Activated CD4-positive, alpha-beta T cell treated with anti-CD3 and anti-CD28 coated beads, Interleukin-10, Interleukin-2, amounts not matched to agents 100 ng/mL and 50 ng/mL, durations not matched to agents 16 hours and 8 hours (primary cell): Measurements from ENCODE around the gene SRGAP3.

ENCODE experiments used
- DNase-seq: peaks from one replicate; pipeline ENCODE4 v3.0.0-alpha.2; 2020

Gene SRGAP3

GRCh38 chr3:9007213-9007612 lies 242.2 kb downstream of the SRGAP3 start:
- DNase-seq: no peak

- DNase-seq: no peak
These were observed 249.4 kb downstream of the SRGAP3 start for GRCh38 chr3:9000041-9000440.

- no peak for DNase-seq
These were observed 252.3 kb downstream of the SRGAP3 start for GRCh38 chr3:8997151-8997550.

- no peak for DNase-seq
These were observed 252.7 kb downstream of the SRGAP3 start for GRCh38 chr3:8996681-8997121.

- DNase-seq: no peak
These were observed 253.2 kb downstream of the SRGAP3 start for GRCh38 chr3:8996216-8996615.

GRCh38 chr3:8994226-8994625 lies 255.2 kb downstream of the SRGAP3 start:
- no peak for DNase-seq

GRCh38 chr3:8993331-8993730 lies 256.1 kb downstream of the SRGAP3 start:
- DNase-seq: no peak

GRCh38 chr3:8992854-8993253 lies 256.6 kb downstream of the SRGAP3 start:
- no peak for DNase-seq

- DNase-seq: no peak
These were observed 257.2 kb downstream of the SRGAP3 start for GRCh38 chr3:8992199-8992598.

GRCh38 chr3:8990266-8991215 lies 258.9 kb downstream of the SRGAP3 start:
- no peak for DNase-seq

- no peak for DNase-seq
These were observed 260.5 kb downstream of the SRGAP3 start for GRCh38 chr3:8988791-8989558.

- no peak for DNase-seq
These were observed 261.1 kb downstream of the SRGAP3 start for GRCh38 chr3:8988384-8988655.

GRCh38 chr3:8987645-8988383 lies 261.6 kb downstream of the SRGAP3 start:
- DNase-seq: peak; percentile 66

- DNase-seq: no peak
These were observed 262.2 kb downstream of the SRGAP3 start for GRCh38 chr3:8987226-8987625.

- no peak for DNase-seq
These were observed 262.7 kb downstream of the SRGAP3 start for GRCh38 chr3:8986741-8987140.

- DNase-seq: no peak
These were observed 263.6 kb downstream of the SRGAP3 start for GRCh38 chr3:8985876-8986275.

- DNase-seq: no peak
These were observed 264.0 kb downstream of the SRGAP3 start for GRCh38 chr3:8985411-8985831.

- DNase-seq: no peak
These were observed 264.9 kb downstream of the SRGAP3 start for GRCh38 chr3:8984526-8984925.

- DNase-seq: no peak
These were observed 265.4 kb downstream of the SRGAP3 start for GRCh38 chr3:8984081-8984480.

GRCh38 chr3:8983591-8983990 lies 265.9 kb downstream of the SRGAP3 start:
- no peak for DNase-seq

- DNase-seq: no peak
These were observed 266.4 kb downstream of the SRGAP3 start for GRCh38 chr3:8983026-8983425.

- no peak for DNase-seq
These were observed 266.9 kb downstream of the SRGAP3 start for GRCh38 chr3:8982509-8982908.

GRCh38 chr3:8981700-8982099 lies 267.7 kb downstream of the SRGAP3 start:
- no peak for DNase-seq
